Adrenal gland (tissue), 12 donors: ENCODE data around the gene FAM24B. TPM values are rescaled to one million over a fixed set of nuclear protein-coding genes. Genes with fewer than 3 reads are reported as not detected.
"Not testable (repeated sequence)": the region's sequence is repeated elsewhere in the genome, so short reads cannot be mapped to it uniquely, and the experiment has no call there.

Source experiments
- DNase-seq, 7 donors: peaks; one replicate each; pipeline ENCODE4 v3.0.0-alpha.2; 2019 to 2020
- H3K27ac ChIP-seq, 5 donors: fragments of 200-600 bp; sonication (generic) in 4 of 5; 1 replicate in 3 of 5; 2 replicates in 2 of 5; pipeline versions ENCODE4 v1.5.1 to v1.8.0; 2016 to 2020; ENCODE audit warnings: mild to moderate bottlenecking in 1 of 5
- H3K27me3 ChIP-seq: fragments of 200-600 bp; 2 replicates; pipeline ENCODE4 v1.8.0; 2021
- H3K36me3 ChIP-seq, 2 donors: fragments of 200-600 bp; replicated peaks in 1 of 2; 1 replicate in 1 of 2; 2 replicates in 1 of 2; pipeline versions ENCODE4 v1.5.1 to v1.8.0; 2018 to 2022
- H3K4me1 ChIP-seq, 2 donors: fragments of 200-600 bp; replicated peaks in 1 of 2; 1 replicate in 1 of 2; 2 replicates in 1 of 2; pipeline versions ENCODE4 v1.5.1 to v1.8.0; 2018 to 2021
- H3K4me3 ChIP-seq, 4 donors: fragments of 200-600 bp; sonication (generic) in 3 of 4; one replicate each; pipeline ENCODE4 v1.5.1; 2016 to 2018
- H3K9me3 ChIP-seq, 3 donors: fragments of 200-600 bp; sonication (generic) in 1 of 3; replicated peaks in 1 of 3; 1 replicate in 2 of 3; 2 replicates in 1 of 3; pipeline versions ENCODE4 v1.5.1 to v1.8.0; 2016 to 2021
- POLR2A ChIP-seq, 2 donors: fragments of 450-650 bp; IDR thresholded peaks; one replicate each; pipeline ENCODE4 v1.6.1; 2017; ENCODE audit warnings: antibody characterized with exemption in 2 of 2, mild to moderate bottlenecking in 2 of 2, moderate library complexity in 1 of 2
- WGBS, 4 donors: extraction: QIAGEN DNeasy Blood & Tissue Kit in 2 of 4; methylation state at CpG; one replicate each; pipeline versions ENCODE4 v1.1.5 to v1.1.7; 2013 to 2017; 5-methylcytosine and 5-hydroxymethylcytosine counted together
- intact Hi-C, 2 donors: fragments of 100-400 bp; cut with DNase I; formaldehyde crosslinking; loops; one replicate each; pipeline versions ENCODE4 v1.14.1 to v1.15.0; 2022 to 2023
- polyA plus RNA-seq, 3 donors: library from polyadenylated mRNA; stranded (reverse); fragments of 200-250 nt in 2 of 3; fragments of 350-450 nt in 1 of 3; fragmentation: Illumina TruSeq in 1 of 3; extraction: RNeasy Lipid Tissue Mini Kit (QIAGEN cat#74804) in 1 of 3; gene quantifications; one replicate each; pipeline ENCODE4 v1.2.3, GENCODE V29; 2013 to 2014
- total RNA-seq, 9 donors: library from RNA; depleted of rRNA in 4 of 9; stranded (reverse); fragments of >200 nt in 4 of 9; fragments of 120-200 nt in 1 of 9; fragmentation: NEBNext Ultra II Directional in 1 of 9; extraction: Animal tissue kit (Norgen Biotek cat#: 25700) in 1 of 9; gene quantifications; one replicate each; pipeline versions ENCODE4 v1.1.0 to v1.2.4, GENCODE V29; 2013 to 2023
- TF ChIP-seq, protein P1 (sequence below), 6 experiments: fragments of 450-650 bp in 4 of 6; fragments of 200-600 bp in 2 of 6; sonication (generic) in 1 of 6; IDR thresholded peaks; 1 replicate in 5 of 6; 2 replicates in 1 of 6; pipeline versions ENCODE4 v1.5.1 to v1.8.0; 2016 to 2021; ENCODE audit warnings: antibody characterized with exemption in 6 of 6, mild to moderate bottlenecking in 2 of 6, moderate library complexity in 1 of 6
- donor health status: healthy with polysubstance abuse.
- donor health status: Bipolar disorder and iron deficiency.
- donor health status: DM: yes; HTN: yes; CAD: no.
- donor health status: DM: no; HTN: no; CAD: no.
- donor health status: DM: no; HTN: no; CAD: no.
- donor health status: DM: yes; HTN: yes; CAD: no.

The FAM24B gene
- total and polyA plus RNA-seq, 12 donors, result 0.77 to 4.1 (median 2.0) TPM; not detected in 1

DNA sequence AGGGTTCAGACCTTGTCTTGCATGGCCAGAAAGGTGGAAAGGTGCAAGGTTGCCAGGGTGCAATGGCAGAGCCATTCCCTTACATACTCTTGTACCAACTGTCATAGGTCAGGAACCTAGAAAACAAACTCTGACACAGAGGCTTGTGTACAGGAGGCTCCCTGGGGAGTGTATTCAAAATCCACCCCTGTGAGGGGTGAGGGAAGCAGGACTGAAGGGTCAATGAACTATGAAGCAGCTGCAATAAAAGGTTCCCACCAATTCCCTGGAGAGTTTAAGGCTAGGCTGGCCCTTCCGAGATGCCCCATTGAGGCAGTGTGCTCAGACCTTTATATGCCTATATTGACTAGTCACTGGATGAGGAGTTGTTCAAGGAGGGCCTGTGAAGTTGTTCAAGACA, 19.9 kb downstream of the FAM24B start:
- 63 to 95% (median 80%) methylated on average over 1 of the region's 1 CpG for WGBS, 4 donors
- intact Hi-C loops, result no loop called here
- H3K4me3 ChIP-seq, result no peak overlapping the region

DNA sequence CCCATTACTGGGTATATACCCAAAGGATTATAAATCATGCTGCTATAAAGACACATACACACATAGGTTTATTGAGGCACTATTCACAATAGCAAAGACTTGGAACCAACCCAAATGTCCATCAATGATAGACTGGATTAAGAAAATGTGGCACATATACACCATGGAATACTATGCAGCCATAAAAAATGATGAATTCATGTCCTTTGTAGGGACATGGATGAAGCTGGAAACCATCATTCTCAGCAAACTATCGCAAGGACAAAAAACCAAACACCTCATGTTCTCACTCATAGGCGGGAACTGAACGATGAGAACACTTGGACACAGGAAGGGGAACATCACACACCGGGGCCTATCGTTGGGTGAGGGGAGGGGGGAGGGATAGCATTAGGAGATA, 21.3 kb downstream of the FAM24B start:
- intact Hi-C loops, H3K27ac ChIP-seq, H3K4me1 ChIP-seq, H3K36me3 ChIP-seq, H3K27me3 ChIP-seq, DNase-seq, H3K4me3 ChIP-seq, H3K9me3 ChIP-seq: not testable (repeated sequence)
- WGBS, 4 donors, result 85 to 98% (median 95%) methylated on average over 5 of the region's 5 CpGs

More for the DNA sequence above, 19.9 kb downstream of the FAM24B start:
- Histone ChIP-seq H3K36me3 (no peaks in the 10 kb centered on the region), H3K4me1 (no peaks in the 10 kb centered on the region), H3K27me3 (no peaks in the 10 kb centered on the region), H3K27ac (no peak overlapping the region), H3K9me3 (no peaks in the 10 kb centered on the region)
- no peak for DNase-seq
- no peak for TF ChIP-seq POLR2A (IDR thresholded peaks at IDR 0.05)

DNA sequence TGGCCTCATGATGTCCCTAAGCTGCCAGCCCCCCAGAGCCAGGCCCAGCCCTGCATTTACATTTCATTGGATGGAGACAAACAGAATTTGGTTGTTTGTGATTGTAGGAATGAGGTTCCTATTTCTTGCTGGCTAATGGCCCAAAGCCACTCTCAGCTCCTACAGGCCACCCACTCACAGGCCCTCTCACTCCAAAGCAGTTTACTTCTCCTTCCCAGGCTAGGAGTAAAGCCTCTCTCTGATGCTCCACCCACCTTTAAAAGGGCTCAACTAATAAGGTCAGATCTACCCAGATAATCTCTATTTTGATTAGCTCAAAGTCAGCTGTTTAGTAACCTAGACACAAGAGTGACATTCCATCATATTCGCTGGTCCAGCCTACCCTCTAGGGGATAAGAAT, 22.5 kb downstream of the FAM24B start:
- H3K4me3 ChIP-seq, result no peak overlapping the region
- no peaks in the 10 kb centered on the region for H3K27me3 ChIP-seq
- no peaks in the 10 kb centered on the region for H3K9me3 ChIP-seq
- DNase-seq, result no peak
- intact Hi-C loops, result no loop called here
- H3K4me1 ChIP-seq, result no peaks in the 10 kb centered on the region
- WGBS, 4 donors, result 85 to 100% (median 95%) methylated on average over 1 of the region's 1 CpG
- TF ChIP-seq, protein P1, sequence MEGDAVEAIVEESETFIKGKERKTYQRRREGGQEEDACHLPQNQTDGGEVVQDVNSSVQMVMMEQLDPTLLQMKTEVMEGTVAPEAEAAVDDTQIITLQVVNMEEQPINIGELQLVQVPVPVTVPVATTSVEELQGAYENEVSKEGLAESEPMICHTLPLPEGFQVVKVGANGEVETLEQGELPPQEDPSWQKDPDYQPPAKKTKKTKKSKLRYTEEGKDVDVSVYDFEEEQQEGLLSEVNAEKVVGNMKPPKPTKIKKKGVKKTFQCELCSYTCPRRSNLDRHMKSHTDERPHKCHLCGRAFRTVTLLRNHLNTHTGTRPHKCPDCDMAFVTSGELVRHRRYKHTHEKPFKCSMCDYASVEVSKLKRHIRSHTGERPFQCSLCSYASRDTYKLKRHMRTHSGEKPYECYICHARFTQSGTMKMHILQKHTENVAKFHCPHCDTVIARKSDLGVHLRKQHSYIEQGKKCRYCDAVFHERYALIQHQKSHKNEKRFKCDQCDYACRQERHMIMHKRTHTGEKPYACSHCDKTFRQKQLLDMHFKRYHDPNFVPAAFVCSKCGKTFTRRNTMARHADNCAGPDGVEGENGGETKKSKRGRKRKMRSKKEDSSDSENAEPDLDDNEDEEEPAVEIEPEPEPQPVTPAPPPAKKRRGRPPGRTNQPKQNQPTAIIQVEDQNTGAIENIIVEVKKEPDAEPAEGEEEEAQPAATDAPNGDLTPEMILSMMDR (IDR thresholded peaks at IDR 0.05), result no peak
- TF ChIP-seq POLR2A (IDR thresholded peaks at IDR 0.05), result no peak
- no peaks in the 10 kb centered on the region for H3K36me3 ChIP-seq
- no peak overlapping the region for H3K27ac ChIP-seq

GRCh38 chr10:122855745-122856144, 23.6 kb downstream of the FAM24B start:
- 74 to 85% (median 82%) methylated on average over 3 of the region's 3 CpGs for WGBS, 4 donors
- H3K9me3 ChIP-seq, result no peaks in the 10 kb centered on the region
- H3K27me3 ChIP-seq, result no peaks in the 10 kb centered on the region
- H3K36me3 ChIP-seq, result no peaks in the 10 kb centered on the region
- H3K27ac ChIP-seq, result no peak overlapping the region
- H3K4me1 ChIP-seq, result no peaks in the 10 kb centered on the region
- H3K4me3 ChIP-seq, result no peak overlapping the region
- DNase-seq, result peak in 1 of 7 donors; percentile 69
- intact Hi-C loops, result no loop called here
- TF ChIP-seq POLR2A (IDR thresholded peaks at IDR 0.05), result no peak
- TF ChIP-seq, protein P1 (IDR thresholded peaks at IDR 0.05), result no peak

DNA sequence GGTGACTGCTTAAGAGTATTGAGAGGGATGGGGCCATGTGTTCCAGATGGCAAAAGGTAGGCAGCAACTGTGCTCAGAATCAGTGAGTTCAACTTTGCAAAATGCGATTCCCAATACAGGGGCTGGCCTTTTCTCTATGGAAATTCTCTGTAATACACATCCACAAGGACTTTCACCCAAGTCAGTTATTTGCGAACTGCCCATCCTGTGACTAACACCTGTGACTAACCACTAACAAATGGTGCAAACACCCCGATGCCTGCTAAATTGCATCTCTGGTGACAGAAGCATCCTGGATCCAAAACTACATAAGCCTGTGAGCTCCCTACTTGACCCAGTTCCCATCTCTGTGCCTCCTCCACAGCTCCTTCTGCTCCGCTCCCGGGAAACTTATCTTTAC, 24.7 kb downstream of the FAM24B start:
- intact Hi-C loops, result no loop called here
- DNase-seq, result no peak
- Histone ChIP-seq H3K27me3 (no peaks in the 10 kb centered on the region), H3K36me3 (no peaks in the 10 kb centered on the region), H3K9me3 (no peaks in the 10 kb centered on the region), H3K27ac (no peak overlapping the region), H3K4me3 (no peak overlapping the region), H3K4me1 (no peaks in the 10 kb centered on the region)
- 81 to 91% (median 83%) methylated on average over 5 of the region's 5 CpGs for WGBS, 4 donors
- TF ChIP-seq, protein P1 (IDR thresholded peaks at IDR 0.05), result no peak
- TF ChIP-seq POLR2A (IDR thresholded peaks at IDR 0.05), result no peak
